ENCODE data around the gene SFTPA1. TPM values are rescaled to one million over a fixed set of nuclear protein-coding genes. Genes with fewer than 3 reads are reported as not detected.
"Not testable (repeated sequence)": the region's sequence is repeated elsewhere in the genome, so short reads cannot be mapped to it uniquely, and the experiment has no call there.

SFTPA1 gene
- total RNA-seq, 6 donors from 2014 or later: 5,575 to 14,730 (median 10,328) TPM

- Histone ChIP-seq H3K36me3 (no peaks in the 10 kb centered on the region), H3K4me3 (no peak overlapping the region), H3K9me3 (peaks cover 0 to 8% (median 4%) of the 10 kb centered on the region in 4 donors), H3K4me1 (peaks cover 0 to 12% (median 5%) of the 10 kb centered on the region in 4 donors), H3K27ac (no peak overlapping the region), H3K27me3 (no peaks in the 10 kb centered on the region)
- TF ChIP-seq POLR2AphosphoS5 (IDR thresholded peaks at IDR 0.05) (no peak), CTCF (IDR thresholded peaks at IDR 0.05) (no peak), POLR2A (IDR thresholded peaks at IDR 0.05) (no peak), EP300 (IDR thresholded peaks at IDR 0.05) (no peak)
- 53 to 77% methylated on average over 2 of the region's 2 CpGs for WGBS, 2 donors
- ATAC-seq (ENCODE audit: low FRiP score in 2 of 2): no peak
- DNase-seq: no peak
Observed at GRCh38 chr10:79602953-79603352, 7.8 kb upstream of the SFTPA1 start.

DNA sequence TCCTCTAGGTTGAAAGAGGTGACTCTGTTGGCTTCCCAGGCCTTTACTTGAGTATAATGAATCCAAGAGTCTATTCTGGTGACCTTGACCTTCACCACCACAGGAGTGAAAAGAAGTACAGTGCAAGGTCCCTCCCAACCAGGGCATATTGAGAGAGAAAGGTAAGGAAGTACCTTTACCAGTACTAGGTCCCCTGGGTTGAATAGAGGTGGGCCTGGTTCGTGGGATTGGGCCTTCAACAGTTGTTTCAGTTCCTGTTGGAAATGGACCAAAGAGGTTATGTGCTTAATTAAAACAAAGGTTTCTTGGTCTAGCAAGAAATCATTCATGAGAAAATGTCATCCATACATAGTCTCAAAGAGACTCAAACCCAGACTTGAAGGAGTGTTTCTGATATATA lies 6.4 kb upstream of the SFTPA1 start:
- Histone ChIP-seq H3K27ac (no peak overlapping the region), H3K27me3 (no peaks in the 10 kb centered on the region), H3K4me3 (no peak overlapping the region), H3K36me3 (no peaks in the 10 kb centered on the region), H3K4me1 (peaks cover 0 to 19% (median 5%) of the 10 kb centered on the region in 4 donors), H3K9me3 (no peaks in the 10 kb centered on the region)
- no peak for ATAC-seq (ENCODE audit: low FRiP score in 2 of 2)
- DNase-seq: no peak
- TF ChIP-seq POLR2AphosphoS5 (IDR thresholded peaks at IDR 0.05): no peak
- 50 to 67% methylated on average over 1 of the region's 1 CpG for WGBS, 2 donors

- Histone ChIP-seq H3K27me3 (no peaks in the 10 kb centered on the region), H3K4me3 (no peak overlapping the region), H3K27ac (peak overlapping the region in 1 of 4 donors; percentile 36), H3K9me3 (no peaks in the 10 kb centered on the region), H3K4me1 (peaks cover 0 to 19% (median 5%) of the 10 kb centered on the region in 4 donors), H3K36me3 (no peaks in the 10 kb centered on the region)
- DNase-seq (no peak), ATAC-seq (ENCODE audit: low FRiP score in 2 of 2) (no peak)
- TF ChIP-seq CTCF (IDR thresholded peaks at IDR 0.05): no peak
- no peak for TF ChIP-seq EP300 (IDR thresholded peaks at IDR 0.05)
- no peak for TF ChIP-seq POLR2AphosphoS5 (IDR thresholded peaks at IDR 0.05)
- TF ChIP-seq POLR2A (IDR thresholded peaks at IDR 0.05): no peak
Observed at GRCh38 chr10:79605308-79605707, 5.4 kb upstream of the SFTPA1 start.

DNA sequence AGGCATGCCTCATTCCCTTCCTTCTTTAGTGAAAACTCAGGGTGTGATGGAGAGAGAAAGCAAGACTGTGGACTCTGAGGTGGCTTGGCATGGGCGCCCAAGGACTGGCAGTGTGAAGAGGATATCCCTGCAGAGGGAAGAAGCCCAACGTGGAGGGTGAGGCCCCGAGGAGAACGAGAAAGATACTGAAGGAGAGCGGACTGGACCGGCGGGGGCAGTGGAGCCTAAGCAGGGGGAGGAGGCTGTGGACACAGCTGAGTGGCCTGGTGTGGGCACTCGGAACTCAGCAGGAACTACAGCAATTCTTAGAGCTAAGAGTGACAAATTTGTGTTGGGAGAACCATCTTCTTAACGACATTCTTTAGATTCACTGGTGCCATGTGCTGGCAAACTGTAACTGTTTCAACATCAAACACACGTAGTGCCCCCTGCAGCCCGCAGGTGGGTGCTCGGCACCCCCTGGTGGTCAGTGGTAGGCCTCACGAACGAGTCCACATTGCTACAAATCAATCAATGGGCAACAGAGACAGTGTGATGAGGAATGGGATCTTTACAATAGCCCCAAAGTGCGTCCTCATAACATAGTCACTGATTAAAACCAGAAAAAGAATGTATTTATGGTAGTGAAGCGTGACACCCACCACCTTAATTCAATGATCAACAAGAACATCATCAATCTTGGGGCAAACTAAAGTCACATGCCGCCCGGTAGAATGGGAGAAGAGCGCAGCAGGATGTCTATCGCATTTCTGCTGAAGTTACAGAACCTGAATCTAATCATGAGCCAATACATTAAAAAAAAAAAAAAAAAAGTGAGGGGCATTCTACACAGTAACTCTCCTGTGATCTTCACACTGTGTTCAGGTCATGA lies 2.0 kb upstream of the SFTPA1 start:
- peak; percentile 53 to 82 for DNase-seq
- Histone ChIP-seq H3K4me3 (no peak overlapping the region), H3K9me3 (no peaks in the 10 kb centered on the region), H3K27ac (no peak overlapping the region), H3K36me3 (no peaks in the 10 kb centered on the region), H3K4me1 (peaks cover 0 to 19% (median 5%) of the 10 kb centered on the region in 4 donors), H3K27me3 (no peaks in the 10 kb centered on the region)
- TF ChIP-seq CTCF (IDR thresholded peaks at IDR 0.05) (peak; percentile 21 to 79 (median 52)), POLR2A (IDR thresholded peaks at IDR 0.05) (no peak), EP300 (IDR thresholded peaks at IDR 0.05) (no peak)
- WGBS, 2 donors: 58 to 59% methylated on average over 19 to 20 of the region's 20 CpGs
- ATAC-seq (ENCODE audit: low FRiP score in 2 of 2): peak in 1 of 2 donors; percentile 31

- WGBS, 2 donors: 77 to 82% methylated on average over 4 to 7 of the region's 18 CpGs
- H3K36me3 ChIP-seq; ATAC-seq (ENCODE audit: low FRiP score in 2 of 2); H3K27me3 ChIP-seq; H3K4me1 ChIP-seq; H3K9me3 ChIP-seq: not testable (repeated sequence)
- peak in 1 of 2 donors; percentile 43 for DNase-seq
- Histone ChIP-seq H3K4me3 (peak overlapping the region in 3 of 4 donors; percentile 38 to 51 (median 50)), H3K27ac (peak overlapping the region; percentile 17 to 88 (median 41))
- peak in 1 of 4 donors; percentile 65 for TF ChIP-seq POLR2A (IDR thresholded peaks at IDR 0.05)
Observed at GRCh38 chr10:79611193-79611976, 646 bp downstream of the SFTPA1 start.
